Activated CD8-positive, alpha-beta memory T cell treated with anti-CD3 and anti-CD28 coated beads for 4 hours (primary cell): ENCODE measurements around the gene TNRC6C.
"Not testable (repeated sequence)": the region's sequence is repeated elsewhere in the genome, so short reads cannot be mapped to it uniquely, and the experiment has no call there.

Source experiments
- DNase-seq, 2 donors: peaks; one replicate each; pipeline ENCODE4 v3.0.0-alpha.2; 2020; ENCODE audit warnings: low read depth in 2 of 2

TNRC6C gene

DNA sequence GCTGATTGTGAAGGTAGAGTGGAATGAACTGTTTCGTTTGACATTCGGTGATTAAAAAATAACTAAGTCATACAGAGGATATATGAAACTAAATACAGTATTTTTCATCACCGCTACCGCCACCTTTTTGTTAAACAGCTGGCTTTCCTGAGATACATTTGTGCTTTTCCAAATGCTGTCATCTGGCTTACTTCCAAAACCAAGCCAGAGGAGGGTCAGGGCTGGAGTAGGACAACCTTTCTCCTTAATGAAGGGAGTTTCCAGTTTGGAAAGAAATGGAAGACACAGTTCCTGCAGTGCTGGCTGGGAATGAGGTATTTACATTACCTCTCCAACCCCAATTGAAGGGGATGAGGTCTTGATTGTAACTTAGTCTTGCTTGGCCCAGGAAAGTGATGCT is 3.2 kb downstream of the TNRC6C start:
- DNase-seq, result no peak

DNA sequence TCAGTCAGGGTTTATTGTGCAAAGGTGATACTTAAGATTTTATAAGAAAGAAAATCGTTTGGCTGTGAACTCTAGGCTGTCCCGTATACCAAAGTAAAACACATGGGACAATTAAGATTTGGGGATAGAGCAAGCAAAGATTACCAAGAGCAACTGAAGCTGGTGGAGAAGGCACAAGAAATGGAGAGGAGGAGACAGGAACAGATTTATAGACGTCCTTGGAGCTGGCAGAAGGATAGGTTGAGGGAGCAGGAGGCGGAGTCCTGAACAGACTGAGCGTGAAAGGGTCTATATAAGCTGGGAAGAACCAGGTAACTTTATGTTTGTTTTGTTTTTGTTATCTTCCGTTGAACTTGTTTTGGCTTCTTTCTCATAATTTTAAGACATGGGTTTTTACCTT is 3.8 kb downstream of the TNRC6C start:
- no peak for DNase-seq

DNA sequence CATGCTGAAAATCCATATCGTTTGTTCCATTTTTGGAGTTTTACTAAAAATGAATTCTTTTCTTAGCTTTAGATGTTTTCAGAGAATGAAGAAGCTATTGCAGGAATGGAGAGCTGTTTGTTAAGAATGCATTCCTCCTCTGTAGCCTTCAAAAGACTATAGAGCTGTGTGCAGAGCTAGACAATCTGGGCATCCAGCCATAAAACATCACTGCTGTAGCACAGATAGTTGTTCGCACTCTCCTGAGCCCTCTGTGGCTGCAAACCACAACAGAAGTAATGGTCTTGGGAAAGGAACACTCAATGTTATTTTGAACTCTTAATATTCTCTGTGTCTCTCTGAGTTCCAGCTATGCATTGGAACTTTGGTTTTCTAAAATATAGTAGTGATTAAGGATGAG is 4.9 kb downstream of the TNRC6C start:
- no peak for DNase-seq

DNA sequence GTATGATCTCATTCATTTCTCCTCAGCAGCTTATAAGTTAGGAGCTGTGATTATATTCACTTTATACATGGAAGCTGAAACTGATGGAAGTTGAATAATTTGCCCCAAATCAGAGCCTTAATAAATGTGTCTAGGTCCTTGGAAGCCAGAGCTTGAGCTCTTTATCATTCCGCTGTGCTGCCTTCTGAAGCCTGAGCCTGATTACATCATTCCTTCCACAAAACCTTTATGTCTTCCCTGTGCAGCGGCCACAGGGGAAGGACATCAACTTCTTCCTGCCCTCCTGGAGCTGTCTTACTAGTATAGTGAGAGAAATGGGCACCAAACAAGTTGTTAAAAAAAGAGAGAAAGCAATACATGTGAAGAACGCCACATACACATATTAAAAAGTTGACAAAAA is 6.8 kb downstream of the TNRC6C start:
- no peak for DNase-seq

DNA sequence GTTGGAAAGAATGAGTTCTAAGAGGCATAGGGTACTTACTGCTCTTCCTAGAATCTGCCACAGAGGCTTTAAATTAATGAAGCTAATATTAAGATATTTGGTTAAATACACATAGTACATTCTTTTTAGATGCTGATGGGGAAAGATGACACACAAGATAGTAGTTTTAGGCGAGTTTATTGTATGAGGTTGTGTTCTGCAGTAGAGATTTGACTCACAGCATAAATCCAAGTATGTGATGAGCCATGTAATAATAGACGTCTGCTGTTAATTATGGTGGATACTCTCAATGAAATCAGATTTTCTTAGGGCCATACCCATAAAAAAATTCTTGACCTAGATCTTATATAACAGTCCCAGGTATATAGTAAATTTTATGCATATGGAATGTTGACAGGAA is 8.0 kb downstream of the TNRC6C start:
- DNase-seq, result no peak

DNA sequence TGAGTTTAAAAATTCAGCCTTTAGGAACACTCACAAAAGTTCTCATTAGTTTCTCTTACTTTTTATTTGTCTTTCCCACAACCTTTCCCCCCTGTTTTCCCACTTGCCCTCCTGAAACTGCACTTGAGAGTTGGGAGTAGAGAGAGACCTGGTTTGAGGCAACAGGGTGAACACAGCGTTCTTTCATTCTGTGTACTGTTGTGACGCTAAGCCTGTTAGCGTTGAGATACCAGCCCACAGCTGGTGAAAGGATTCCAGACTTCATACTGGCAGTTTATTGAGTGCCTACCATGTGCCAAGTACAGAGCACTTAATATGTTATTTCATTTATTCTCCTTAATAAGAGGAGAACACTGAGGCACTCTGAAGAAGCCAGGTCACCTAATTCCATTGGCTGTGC is 10.3 kb downstream of the TNRC6C start:
- DNase-seq, result no peak

DNA sequence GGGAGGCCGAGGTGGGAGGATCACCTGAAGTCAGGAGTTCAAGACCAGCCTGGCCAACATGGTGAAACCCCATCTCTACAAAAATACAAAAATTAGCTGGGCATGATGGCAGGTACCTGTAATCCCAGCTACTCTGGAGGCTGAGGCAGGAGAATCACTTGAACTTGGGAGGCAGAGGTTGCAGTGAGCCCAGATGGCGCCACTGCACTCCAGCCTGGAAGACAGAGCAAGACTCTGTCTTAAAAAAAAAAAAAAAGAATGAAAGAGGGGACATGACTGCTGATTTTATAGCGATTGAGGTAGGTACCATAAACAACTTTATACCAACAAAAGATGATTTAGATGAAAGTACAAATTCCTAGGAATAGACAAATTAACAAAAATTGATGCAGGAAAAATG is 13.8 kb downstream of the TNRC6C start:
- DNase-seq, result not testable (repeated sequence)

DNA sequence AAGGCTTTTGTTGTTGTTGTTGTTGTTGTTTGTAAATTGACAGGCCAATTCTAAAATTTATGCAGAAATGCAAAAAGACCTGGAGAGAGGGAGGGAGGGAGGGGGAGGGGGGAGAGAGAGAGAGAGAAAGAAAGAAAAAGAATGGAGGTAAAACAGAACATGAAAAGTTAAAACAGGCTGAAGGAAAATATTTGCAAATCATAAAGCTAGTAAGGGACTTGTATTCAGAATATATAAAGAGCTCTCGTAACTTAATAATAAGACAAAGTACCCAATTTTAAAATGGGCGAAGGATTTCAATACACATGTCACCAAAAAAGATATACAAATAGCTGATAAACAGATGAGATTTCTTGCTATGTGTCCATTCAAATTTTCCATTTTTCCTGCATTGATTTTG is 15.4 kb downstream of the TNRC6C start:
- DNase-seq, result no peak

DNA sequence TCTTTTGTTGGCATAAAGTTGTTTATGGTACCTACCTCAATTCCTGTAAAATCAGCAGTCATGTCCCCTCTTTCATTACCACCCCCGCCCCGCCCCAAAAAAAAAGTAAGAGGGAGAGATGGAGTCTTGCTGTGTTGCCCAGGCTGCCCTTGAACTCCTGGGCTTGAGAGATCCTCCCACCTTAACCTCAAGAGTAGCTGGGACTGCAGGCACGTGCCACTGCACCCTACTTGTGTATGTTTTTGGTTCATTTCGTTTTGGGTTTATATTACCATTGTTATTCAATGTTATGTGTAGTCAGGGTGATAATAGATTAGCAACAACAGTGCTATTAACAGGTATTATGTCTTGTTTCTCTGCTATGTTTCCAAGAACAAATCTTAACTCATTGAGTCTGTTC is 15.9 kb downstream of the TNRC6C start:
- DNase-seq, result no peak

DNA sequence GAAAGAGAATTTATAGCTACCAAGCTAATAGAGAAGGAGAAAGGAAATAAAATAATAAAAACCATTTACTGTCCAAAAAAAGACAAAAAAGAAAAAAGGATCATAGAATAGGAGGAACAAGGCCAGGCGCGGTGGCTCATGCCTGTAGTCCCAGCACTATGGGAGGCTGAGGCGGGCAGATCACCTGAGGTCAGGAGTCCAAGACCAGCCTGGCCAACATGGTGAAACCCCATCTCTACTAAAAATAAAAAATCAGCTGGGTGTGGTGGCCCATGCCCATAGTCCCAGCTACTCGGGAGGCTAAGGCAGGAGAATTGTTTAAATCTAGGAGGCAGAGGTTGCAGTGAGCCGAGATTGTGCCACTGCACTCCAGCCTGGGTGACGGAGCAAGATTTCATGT is 23.9 kb downstream of the TNRC6C start:
- DNase-seq, result not testable (repeated sequence)

DNA sequence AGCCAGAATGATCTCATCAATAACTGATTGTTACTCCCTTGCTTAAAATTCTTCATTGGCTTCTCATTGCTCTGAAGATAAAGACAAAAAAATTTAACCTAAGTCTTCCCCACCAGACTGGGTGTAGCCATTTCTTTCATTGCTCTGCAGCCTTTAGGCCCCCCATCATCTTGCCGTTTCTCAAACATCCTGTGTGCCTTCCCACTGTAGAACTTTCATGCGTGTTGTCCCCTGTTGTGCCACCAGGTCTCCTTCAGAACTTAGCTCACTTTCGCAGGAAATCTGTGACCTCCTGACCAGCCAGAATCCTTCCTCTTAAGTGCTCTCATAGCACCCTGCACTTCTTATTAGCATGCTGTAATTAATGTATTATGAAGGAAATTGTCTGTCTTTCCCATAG is 31.8 kb downstream of the TNRC6C start:
- no peak for DNase-seq

DNA sequence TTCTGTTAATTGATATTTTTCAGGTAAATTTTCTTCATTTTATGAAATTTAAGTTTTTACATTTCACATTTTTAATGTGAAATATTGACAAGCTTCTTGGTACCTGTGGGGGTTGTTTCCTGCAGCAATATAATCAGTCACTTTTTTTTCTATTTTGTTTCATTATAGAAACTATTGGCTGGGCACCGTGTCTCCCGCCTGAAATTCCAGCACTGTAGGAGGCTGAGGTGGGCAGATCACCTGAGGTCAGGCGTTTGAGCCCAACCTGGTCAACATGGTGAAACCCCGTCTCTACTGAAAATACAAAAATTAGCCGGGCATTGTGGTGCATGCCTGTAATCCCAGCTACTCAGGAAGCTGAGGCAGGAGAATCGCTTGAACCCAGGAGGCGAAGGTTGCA is 35.2 kb downstream of the TNRC6C start:
- not testable (repeated sequence) for DNase-seq

DNA sequence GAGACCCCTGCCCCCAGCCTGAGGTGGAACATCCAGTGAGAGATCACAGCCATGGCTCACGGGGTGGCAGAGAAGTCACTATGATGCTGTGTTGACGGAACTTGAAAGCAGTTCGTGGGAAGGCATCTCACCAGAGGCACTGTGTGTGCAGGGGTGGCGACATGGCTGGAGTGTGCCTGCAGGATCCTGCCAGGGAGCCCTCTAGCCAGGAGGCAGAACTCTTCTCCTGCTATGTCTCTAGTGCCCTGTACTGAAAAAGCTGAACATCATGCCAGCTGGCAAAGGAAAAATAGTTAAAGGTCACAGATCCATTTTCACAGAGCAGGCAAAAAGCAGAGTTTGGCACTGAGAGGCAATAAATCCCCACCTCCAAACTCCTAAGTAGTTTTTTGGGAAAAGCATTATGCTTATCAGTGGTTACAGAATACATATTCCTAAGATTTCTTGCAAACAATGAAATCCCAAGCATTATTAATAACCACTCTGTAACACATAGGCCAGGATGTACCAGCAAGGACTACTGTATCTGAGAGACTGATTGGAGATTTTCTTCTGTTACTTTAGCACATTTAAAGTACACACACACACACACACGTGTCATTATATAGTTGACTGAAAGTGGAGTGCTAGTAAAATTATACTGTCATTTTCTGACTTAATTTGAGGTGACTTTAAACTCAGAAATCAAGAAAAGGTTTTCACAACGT is 36.8 kb downstream of the TNRC6C start:
- no peak for DNase-seq

DNA sequence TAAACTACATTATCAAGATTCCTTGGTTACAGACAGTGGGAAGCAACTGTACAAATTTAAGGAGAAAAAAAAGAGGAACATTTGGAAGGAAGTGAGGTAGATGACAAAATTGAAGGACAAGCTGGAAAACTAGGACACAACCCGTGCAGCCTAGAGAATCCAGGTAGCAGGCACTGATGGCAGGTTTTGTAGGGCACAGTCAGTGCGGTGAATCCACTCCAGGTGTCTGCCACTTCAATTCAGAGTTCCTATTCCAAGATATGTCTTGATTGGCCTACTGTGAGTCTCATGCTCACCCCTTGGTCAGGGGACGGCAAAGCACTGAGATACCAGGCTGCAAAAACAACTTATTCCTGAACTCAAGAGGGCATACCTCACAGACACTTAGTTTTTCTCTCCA is 37.8 kb downstream of the TNRC6C start:
- DNase-seq, result no peak

DNA sequence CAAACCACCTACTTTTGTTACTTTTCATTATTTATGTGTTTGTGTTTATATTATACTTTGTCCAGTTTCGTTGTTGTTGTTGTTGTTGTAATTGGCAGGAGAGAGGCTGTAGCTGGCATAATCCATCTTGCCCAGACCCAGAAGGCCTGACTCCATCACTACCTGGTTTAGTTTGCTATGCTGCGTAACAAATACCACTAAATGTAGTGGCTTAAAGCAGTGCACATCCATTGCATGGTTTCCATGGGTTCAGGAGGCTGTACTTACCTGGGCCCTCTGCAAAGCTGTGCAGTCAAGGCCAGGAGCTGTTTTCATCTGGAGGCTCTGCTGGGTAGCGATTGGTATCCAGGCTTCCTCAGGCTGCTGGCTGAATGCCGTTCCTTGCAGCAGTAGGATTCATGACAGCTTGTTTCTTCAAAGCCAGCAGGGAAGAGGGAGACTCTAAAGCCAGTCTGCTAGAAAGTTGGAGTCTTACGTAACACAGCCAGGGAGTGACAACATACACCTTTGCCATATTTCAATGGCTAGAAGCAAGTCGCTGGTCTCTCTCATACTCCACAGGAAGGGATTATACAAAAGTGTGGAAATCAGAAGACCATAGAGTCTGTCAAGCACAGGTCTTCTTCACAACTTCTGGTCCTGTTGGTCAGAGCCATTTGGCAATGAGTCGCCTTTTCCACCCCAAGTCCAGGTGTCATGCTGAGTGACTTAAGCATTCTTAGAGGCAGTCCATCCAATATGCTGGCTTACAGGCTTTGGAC is 41.1 kb downstream of the TNRC6C start:
- no peak for DNase-seq

DNA sequence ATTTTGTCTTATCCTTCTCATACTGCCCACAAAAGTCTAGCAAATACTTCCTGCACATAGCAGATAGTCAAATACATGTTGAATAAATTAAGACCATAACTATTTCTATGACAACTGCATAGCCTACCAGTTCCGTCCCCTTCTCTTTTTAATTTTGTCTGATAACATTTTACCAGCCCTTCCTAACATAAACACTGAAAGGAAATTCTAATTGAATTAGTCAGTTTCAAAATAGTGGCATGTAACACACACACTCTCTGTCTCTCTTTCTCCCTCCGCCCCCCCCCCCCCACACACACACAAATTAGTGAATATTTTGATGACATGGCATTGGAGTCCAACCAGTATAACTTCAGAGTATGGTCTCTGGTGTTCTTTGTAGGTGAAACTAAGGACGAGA is 41.8 kb downstream of the TNRC6C start:
- DNase-seq, result no peak

DNA sequence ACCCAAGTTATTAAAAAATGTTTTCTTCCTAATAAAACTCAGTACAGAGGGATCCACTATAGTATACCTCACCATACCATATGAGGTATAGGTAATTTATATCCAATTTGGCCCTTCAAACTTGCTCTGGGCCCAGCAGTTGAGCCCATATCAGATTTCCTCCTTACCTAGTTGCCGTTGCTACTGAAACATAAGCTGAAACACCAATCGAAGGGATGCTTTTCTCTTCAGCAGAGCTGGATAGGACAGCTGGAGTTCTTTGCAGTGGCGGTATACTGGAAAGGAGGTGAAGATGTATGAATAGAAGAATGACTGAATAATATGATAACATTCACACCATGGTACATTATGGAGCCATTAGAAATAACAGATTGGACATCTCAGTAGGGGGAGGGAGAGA is 42.7 kb downstream of the TNRC6C start:
- DNase-seq, result no peak

DNA sequence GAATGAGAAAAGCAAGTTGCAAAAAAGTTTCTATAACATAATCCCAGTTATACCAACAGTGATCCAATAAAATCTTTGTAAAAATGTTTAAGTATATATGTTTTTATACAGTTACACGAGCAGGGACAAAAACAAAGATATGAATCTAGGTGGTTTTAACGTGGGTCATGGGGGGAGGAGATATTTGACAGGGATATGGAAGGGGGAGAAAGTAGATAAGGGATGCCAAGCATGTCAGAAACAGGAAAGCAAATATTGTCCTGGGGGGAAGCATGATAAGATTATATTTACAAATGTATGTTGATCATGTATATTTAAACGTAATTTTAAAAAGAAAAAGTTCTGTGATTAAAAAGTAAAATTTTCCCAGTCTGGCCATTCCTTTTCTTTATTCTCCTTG is 43.1 kb downstream of the TNRC6C start:
- DNase-seq, result no peak

DNA sequence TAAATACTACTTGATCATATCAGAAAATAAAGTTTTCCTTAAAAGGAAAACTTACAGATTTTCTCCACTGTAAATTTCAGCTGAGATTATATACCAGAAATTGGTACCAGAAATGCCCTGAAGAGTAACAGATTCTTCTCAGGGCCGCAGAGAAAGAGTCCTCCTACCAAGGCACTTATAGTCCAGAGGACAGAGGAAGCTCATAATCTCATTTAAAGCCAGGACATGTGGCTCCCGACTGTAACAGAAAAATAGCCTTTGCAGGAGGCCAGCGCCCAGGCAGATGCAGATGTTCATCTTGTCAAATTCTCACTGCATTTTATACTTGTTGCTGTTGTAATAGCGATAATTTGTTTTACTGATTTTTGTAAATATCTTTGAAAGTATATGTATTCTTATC is 43.7 kb downstream of the TNRC6C start:
- no peak for DNase-seq

DNA sequence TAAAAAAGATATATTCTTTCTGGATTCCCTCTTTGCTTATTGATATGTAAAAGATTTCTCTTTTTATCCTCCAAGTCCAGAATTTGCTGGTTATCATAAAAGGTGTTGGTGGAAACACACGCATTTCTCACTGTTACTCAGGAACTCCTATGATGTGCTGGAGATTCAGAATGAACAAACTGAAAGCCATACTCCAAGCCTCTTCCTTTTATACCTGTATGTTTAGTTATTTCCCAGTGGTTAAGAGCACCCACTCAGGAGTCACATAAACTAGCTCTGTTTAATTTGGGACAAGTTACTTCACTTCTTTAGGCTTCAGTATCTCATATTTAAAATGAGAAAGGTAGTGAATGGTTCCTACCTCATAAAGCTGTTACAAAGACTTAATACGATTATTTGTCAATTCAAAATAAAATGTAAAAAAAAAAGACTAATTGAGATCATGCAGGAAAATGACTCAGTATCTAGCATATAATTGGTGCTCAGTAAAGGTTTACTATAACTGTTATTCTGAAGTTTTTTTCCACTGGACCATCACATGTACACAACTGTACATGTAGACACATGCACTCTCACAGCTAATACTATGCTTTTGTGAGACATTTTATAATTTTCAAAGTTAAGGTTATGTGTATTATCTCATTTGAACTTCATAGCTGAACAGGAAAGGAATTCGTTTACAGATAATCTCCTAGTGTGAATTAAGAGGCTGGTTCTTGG is 47.1 kb downstream of the TNRC6C start:
- no peak for DNase-seq

DNA sequence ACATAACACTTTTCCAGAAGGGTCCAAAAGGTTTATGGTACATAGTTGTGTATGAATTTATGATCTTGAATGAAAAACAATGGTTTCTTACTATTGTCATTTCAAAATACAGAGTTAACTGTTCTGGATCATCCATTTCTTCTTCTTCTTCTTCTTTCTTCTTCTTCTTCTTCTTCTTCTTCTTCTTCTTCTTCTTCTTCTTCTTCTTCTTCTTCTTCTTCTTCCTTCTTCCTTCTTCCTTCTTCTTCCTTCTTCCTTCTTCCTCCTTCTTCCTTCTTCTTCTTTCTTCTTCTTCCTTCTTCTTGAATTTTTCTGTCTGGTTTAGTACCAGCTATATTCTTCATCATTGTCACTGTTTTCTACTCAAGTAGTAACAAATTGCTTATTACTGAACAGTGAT is 47.8 kb downstream of the TNRC6C start:
- no peak for DNase-seq

DNA sequence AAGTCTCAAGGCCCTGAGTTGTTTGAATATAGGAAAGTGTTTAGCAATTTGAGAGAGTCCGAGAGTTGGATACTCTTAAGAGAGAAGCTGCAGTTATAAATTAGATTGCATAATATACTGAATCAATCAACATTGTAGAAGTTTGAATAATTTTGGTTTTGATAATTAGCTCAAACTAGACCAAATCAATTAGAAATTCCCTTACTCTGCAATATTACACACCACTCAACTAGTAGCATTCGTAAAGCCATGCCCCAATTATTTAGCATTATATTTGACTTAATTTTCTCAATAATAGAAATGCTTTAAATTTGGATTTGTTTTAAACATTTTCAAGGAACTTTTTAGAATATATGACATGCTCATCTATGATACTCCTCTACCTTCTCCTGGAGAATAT is 49.1 kb downstream of the TNRC6C start:
- no peak for DNase-seq

DNA sequence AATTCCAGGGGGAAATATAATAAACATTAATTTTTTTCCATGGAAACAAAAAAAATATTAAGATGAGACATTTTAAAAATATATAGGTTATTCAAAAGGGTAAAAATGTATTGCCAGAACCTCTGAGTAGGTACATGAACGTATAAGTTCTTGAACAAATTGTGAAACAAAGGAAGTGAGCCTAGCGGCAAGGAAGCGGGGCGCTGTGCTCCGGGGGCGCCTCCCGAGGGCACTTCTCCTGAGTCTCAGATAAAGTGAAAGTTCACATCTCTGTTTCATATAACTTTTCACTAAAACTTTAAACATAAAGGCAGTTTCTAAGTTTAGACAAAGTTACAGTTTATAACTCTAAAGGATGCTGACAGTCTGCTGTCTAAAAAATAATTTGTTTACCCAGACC is 52.3 kb downstream of the TNRC6C start:
- DNase-seq, result no peak
